Endodermal cell (in vitro differentiated cells): Measurements from ENCODE around the gene FFAR3. TPM values are rescaled to one million over a fixed set of nuclear protein-coding genes. Genes with fewer than 3 reads are reported as not detected.

Experiments used
- DNase-seq: peaks from one replicate; pipeline ENCODE4 v3.0.0-alpha.2; 2017
- H3K27ac ChIP-seq: 2 replicates; pipeline ENCODE4 v1.5.1; 2013; ENCODE audit warnings: mild to moderate bottlenecking, low read depth, low read length, moderate library complexity
- H3K27me3 ChIP-seq: 2 replicates; pipeline ENCODE4 v1.6.1; 2013; ENCODE audit warnings: mild to moderate bottlenecking, low read length, moderate library complexity; ENCODE audit not compliant: insufficient read depth, control insufficient read depth, poor library complexity, severe bottlenecking
- H3K36me3 ChIP-seq: 2 replicates; pipeline ENCODE4 v1.7.0; 2013; ENCODE audit warnings: mild to moderate bottlenecking, low read length, moderate library complexity; ENCODE audit not compliant: control insufficient read depth, insufficient read depth
- H3K4me1 ChIP-seq: one replicate; pipeline ENCODE4 v1.7.0; 2013; ENCODE audit warnings: low read length; ENCODE audit not compliant: control insufficient read depth, insufficient read depth
- H3K4me3 ChIP-seq: 2 replicates; pipeline ENCODE4 v1.5.1; 2013; ENCODE audit warnings: mild to moderate bottlenecking, low read length, moderate library complexity
- H3K9ac ChIP-seq: 2 replicates; pipeline ENCODE4 v1.6.1; 2013; ENCODE audit warnings: mild to moderate bottlenecking, low read length, moderate library complexity; ENCODE audit not compliant: poor library complexity, severe bottlenecking; ENCODE audit errors: extremely low read depth
- H3K9me3 ChIP-seq: 2 replicates; pipeline ENCODE4 v1.6.1; 2013; ENCODE audit warnings: mild to moderate bottlenecking, low read length, moderate library complexity; ENCODE audit not compliant: control insufficient read depth
- H3K27ac Mint-ChIP-seq: 2 replicates; pipeline ENCODE4 v1.8.0; 2020; ENCODE audit warnings: mixed read lengths
- H3K27me3 Mint-ChIP-seq: 2 replicates; pipeline ENCODE4 v1.8.0; 2021; ENCODE audit warnings: mild to moderate bottlenecking, mixed read lengths; ENCODE audit not compliant: insufficient read depth
- H3K36me3 Mint-ChIP-seq: 2 replicates; pipeline ENCODE4 v1.8.0; 2020; ENCODE audit warnings: low read depth, mixed read lengths
- H3K4me1 Mint-ChIP-seq: 2 replicates; pipeline ENCODE4 v1.8.0; 2020; ENCODE audit warnings: mixed read lengths
- H3K4me3 Mint-ChIP-seq: 2 replicates; pipeline ENCODE4 v1.8.0; 2020; ENCODE audit warnings: mild to moderate bottlenecking, moderate library complexity, mixed read lengths
- H3K9me3 Mint-ChIP-seq: 2 replicates; pipeline ENCODE4 v1.8.0; 2020; ENCODE audit warnings: mild to moderate bottlenecking, mixed read lengths
- CTCF ChIP-seq: fragments of 200-600 bp; sonication (generic); conservative IDR thresholded peaks from 2 replicates; pipeline ENCODE4 v1.5.0; 2021; ENCODE audit warnings: antibody characterized with exemption, mild to moderate bottlenecking
- WGBS, 2 experiments: methylation state at CpG; one replicate each; pipeline versions ENCODE4 v1.1.5 to v1.1.7; 2013; ENCODE audit warnings: missing lambda C conversion rate in 2 of 2, mixed read lengths in 1 of 2; ENCODE audit not compliant: insufficient coverage in 1 of 2, insufficient read length in 1 of 2; 5-methylcytosine and 5-hydroxymethylcytosine counted together
- total RNA-seq, 2 donors: library from RNA; stranded (reverse); fragmentation: NEBNext Ultra II Directional in 1 of 2; extraction: Animal tissue kit (Norgen Biotek cat#: 25700) in 1 of 2; gene quantifications; 2 replicates in 1 of 2; 3 replicates in 1 of 2; pipeline ENCODE4 v1.2.1, GENCODE V29; 2021

Gene FFAR3
- total RNA-seq, 2 donors from 2014 or later, result not detected

- no peaks in the 10 kb centered on the region for H3K4me1 Mint-ChIP-seq
- H3K4me3 Mint-ChIP-seq, result no peak overlapping the region
- H3K27ac Mint-ChIP-seq, result no peak overlapping the region
- no peak for TF ChIP-seq CTCF
- Histone ChIP-seq H3K27ac (no peak overlapping the region), H3K9ac (no peak overlapping the region), H3K4me3 (peak overlapping the region; percentile 78), H3K27me3 (no peaks in the 10 kb centered on the region), H3K36me3 (no peaks in the 10 kb centered on the region), H3K9me3 (peaks cover 51% of the 10 kb centered on the region), H3K4me1 (peaks cover 2% of the 10 kb centered on the region)
- no peaks in the 10 kb centered on the region for H3K27me3 Mint-ChIP-seq
- H3K36me3 Mint-ChIP-seq, result peaks cover 9% of the 10 kb centered on the region
- H3K9me3 Mint-ChIP-seq, result peaks cover 64% of the 10 kb centered on the region
- 90 to 95% methylated on average over 3 to 6 of the region's 6 CpGs for WGBS, 2 experiments
- DNase-seq, result no peak
Measured at GRCh38 chr19:35389192-35389861, 31.1 kb downstream of the FFAR3 start.

GRCh38 chr19:35392742-35393715 is 34.8 kb downstream of the FFAR3 start:
- H3K27ac Mint-ChIP-seq, result no peak overlapping the region
- no peaks in the 10 kb centered on the region for H3K4me1 Mint-ChIP-seq
- no peaks in the 10 kb centered on the region for H3K27me3 Mint-ChIP-seq
- H3K9me3 Mint-ChIP-seq, result peaks cover 34% of the 10 kb centered on the region
- Histone ChIP-seq H3K4me1 (peaks cover 2% of the 10 kb centered on the region), H3K36me3 (no peaks in the 10 kb centered on the region), H3K9ac (no peak overlapping the region), H3K9me3 (peaks cover 16% of the 10 kb centered on the region), H3K27me3 (no peaks in the 10 kb centered on the region), H3K27ac (no peak overlapping the region), H3K4me3 (no peak overlapping the region)
- peaks cover 7% of the 10 kb centered on the region for H3K36me3 Mint-ChIP-seq
- no peak overlapping the region for H3K4me3 Mint-ChIP-seq
- WGBS, 2 experiments, result 92 to 100% methylated on average over 2 to 5 of the region's 5 CpGs
- TF ChIP-seq CTCF, result no peak
- peak; percentile 28 for DNase-seq

GRCh38 chr19:35395382-35396199 is 37.3 kb downstream of the FFAR3 start:
- H3K9me3 ChIP-seq, result no peaks in the 10 kb centered on the region
- H3K9ac ChIP-seq, result no peak overlapping the region
- peak; percentile 56 for DNase-seq
- no peaks in the 10 kb centered on the region for H3K27me3 Mint-ChIP-seq
- no peaks in the 10 kb centered on the region for H3K27me3 ChIP-seq
- H3K36me3 Mint-ChIP-seq, result no peaks in the 10 kb centered on the region
- no peak overlapping the region for H3K27ac Mint-ChIP-seq
- H3K4me1 Mint-ChIP-seq, result no peaks in the 10 kb centered on the region
- H3K36me3 ChIP-seq, result no peaks in the 10 kb centered on the region
- no peak overlapping the region for H3K4me3 Mint-ChIP-seq
- H3K4me1 ChIP-seq, result peaks cover 2% of the 10 kb centered on the region
- 76 to 85% methylated on average over 13 to 18 of the region's 19 CpGs for WGBS, 2 experiments
- H3K4me3 ChIP-seq, result no peak overlapping the region
- H3K27ac ChIP-seq, result no peak overlapping the region
- H3K9me3 Mint-ChIP-seq, result peaks cover 9% of the 10 kb centered on the region
- TF ChIP-seq CTCF, result no peak
